ENCODE measurements around the gene STARD7.
"Not testable (repeated sequence)": the region's sequence is repeated elsewhere in the genome, so short reads cannot be mapped to it uniquely, and the experiment has no call there.

The STARD7 gene

GRCh38 chr2:96146153-96146880, 62.3 kb downstream of the STARD7 start:
- DNase-seq, result no peak

- no peak for DNase-seq
These were observed 62.8 kb downstream of the STARD7 start for GRCh38 chr2:96145848-96146152.

GRCh38 chr2:96145036-96145847, 63.4 kb downstream of the STARD7 start, which contains the start of gene DUSP2:
Gene DUSP2 (minus strand): TSS chr2:96145440. CDS start chr2:96145354, 86 bp downstream.
- peak; percentile 42 for DNase-seq

- DNase-seq, result no peak
These were observed 64.1 kb downstream of the STARD7 start for GRCh38 chr2:96144481-96145035.

DNA sequence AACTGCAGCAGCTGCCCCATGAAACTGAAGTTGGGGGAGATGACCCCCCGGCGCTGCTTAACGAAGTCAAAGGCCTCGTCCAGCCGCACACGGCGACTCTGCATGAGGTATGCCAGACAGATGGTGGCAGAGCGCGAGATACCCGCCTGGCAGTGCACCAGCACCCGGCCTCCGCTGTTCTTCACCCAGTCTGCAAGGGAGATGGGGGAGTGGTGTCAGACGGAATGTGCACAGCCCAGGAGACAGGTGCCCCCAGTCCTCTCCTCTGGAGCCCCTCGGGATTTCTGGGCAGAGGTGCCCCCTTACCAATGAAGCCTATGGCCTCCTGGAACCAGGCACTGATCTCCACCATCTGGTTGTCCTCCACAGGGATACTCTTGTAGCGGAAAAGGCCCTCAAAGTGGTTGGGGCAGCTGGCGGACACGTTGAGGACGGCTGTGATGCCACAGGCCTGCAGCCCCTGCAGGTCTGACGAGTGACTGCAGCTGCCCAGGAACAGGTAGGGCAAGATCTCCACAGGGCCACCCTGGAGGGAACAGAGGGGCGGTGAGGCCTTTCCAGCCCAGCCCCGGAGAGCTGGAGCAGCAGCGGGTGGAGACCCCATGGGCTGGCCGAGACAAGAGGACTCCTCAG, 64.7 kb downstream of the STARD7 start:
- DNase-seq, result no peak

DNA sequence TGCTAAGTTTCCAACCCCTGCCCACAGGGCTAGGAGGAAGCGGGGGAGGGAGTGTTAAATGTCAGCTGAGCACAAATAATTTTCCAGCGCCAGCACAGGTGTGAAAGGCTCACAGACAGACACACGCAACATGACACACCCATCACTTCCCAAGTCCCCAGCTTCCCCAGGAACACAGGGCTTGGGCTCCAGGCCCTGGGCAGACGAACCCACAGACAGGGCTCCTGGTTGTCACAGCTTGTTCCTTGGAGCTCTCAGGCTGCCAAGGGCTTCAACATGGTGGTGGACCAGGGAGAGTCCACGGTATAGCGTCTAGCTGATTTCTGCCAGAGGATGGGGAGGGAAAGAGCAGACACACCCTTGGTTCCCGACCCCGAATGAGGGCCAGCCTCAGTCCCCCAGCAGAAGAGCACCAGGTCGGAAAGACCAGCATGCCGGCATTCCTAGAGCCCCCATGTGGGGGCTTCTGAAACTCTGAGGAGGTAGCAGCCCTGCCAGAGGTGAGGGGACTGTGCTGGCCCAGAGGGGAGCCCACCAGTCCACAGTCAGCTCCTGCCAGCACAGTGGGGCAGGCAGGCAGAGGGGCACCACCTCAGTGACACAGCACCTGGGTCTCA, 65.3 kb downstream of the STARD7 start:
- no peak for DNase-seq

- DNase-seq, result no peak
These were observed 66.2 kb downstream of the STARD7 start for GRCh38 chr2:96142217-96143113.

DNA sequence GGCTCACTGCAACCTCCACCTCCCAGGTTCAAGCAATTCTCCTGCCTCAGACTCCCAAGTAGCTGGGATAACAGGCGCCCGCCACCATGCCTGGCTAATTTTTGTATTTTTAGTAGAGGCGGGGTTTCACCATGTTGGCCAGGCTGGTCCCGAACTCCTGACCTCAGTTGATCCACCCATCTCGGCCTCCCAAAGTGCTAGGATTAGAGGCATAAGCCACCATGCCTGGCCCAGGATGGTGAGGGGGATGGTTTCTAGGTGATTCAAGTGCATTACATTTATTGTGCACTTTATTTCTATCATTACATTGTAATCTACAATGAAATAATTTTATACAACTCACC, 67.0 kb downstream of the STARD7 start:
- DNase-seq, result not testable (repeated sequence)

GRCh38 chr2:96140941-96141623, 67.5 kb downstream of the STARD7 start:
- DNase-seq, result no peak

DNA sequence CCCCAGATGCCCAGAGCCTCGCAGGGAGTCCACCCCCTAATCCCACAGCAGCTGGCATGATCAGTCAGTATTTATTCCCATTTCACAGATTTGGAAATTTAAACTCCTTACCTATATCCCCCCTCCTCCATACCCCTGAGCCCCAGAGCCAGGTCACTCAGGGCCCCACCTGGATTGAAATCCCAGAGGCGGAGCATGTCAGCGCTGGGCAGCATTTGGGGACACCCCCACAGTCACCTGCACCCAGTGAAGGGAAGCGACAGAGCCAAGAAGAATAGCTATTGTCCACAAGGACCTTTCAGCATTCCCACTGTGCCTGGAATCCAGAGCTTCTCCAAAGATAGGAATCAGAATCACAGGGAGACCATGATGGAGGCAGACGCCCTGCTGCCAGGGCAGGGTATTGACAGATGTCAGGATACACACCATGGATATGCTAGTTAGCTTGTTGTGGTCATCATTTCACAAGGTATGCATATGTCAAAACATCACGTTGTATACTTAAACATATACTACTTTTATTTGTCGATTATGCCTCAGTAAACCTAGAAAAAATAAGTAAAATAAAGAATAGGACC, 69.4 kb downstream of the STARD7 start:
- DNase-seq, result no peak

- DNase-seq, result peak; percentile 47
These were observed 70.2 kb downstream of the STARD7 start, which contains the start of gene ASTL for GRCh38 chr2:96138179-96139145. Gene ASTL (minus strand): TSS chr2:96138502. CDS start chr2:96138436, 66 bp downstream.

- DNase-seq, result no peak
These were observed 71.1 kb downstream of the STARD7 start for GRCh38 chr2:96137321-96138178.

- DNase-seq, result no peak
These were observed 72.4 kb downstream of the STARD7 start for GRCh38 chr2:96136129-96136720.

GRCh38 chr2:96135621-96136020, 73.0 kb downstream of the STARD7 start:
- DNase-seq, result no peak

GRCh38 chr2:96135171-96135570, 73.5 kb downstream of the STARD7 start:
- no peak for DNase-seq
